GM21528 (cell line): ENCODE results near the gene PNP.
"Not testable (repeated sequence)": the region's sequence is repeated elsewhere in the genome, so short reads cannot be mapped to it uniquely, and the experiment has no call there.

ENCODE experiments used
- ATAC-seq: cut with Tn5 transposase; IDR thresholded peaks from one replicate; pipeline ENCODE4 v1.9.1; 2021; ENCODE audit warnings: mild to moderate bottlenecking, moderate library complexity; ENCODE audit not compliant: unreplicated experiment, low FRiP score

The PNP gene

GRCh38 chr14:20487396-20487725, 18.2 kb downstream of the PNP start:
- no peak for ATAC-seq

- ATAC-seq, result peak; percentile 57
Observed at GRCh38 chr14:20489093-20489994, 20.1 kb downstream of the PNP start.

GRCh38 chr14:20490563-20490962, 21.4 kb downstream of the PNP start:
- no peak for ATAC-seq

- no peak for ATAC-seq
Observed at GRCh38 chr14:20492486-20492885, 23.3 kb downstream of the PNP start.

- ATAC-seq, result no peak
Observed at GRCh38 chr14:20493634-20494033, 24.4 kb downstream of the PNP start.

GRCh38 chr14:20494935-20495766, 25.9 kb downstream of the PNP start:
- ATAC-seq, result no peak

GRCh38 chr14:20498622-20499021, 29.4 kb downstream of the PNP start:
- ATAC-seq, result no peak

- no peak for ATAC-seq
Observed at GRCh38 chr14:20499108-20499507, 29.9 kb downstream of the PNP start.

- no peak for ATAC-seq
Observed at GRCh38 chr14:20499881-20500280, 30.7 kb downstream of the PNP start.

GRCh38 chr14:20501346-20501745, 32.1 kb downstream of the PNP start:
- no peak for ATAC-seq

- no peak for ATAC-seq
Observed at GRCh38 chr14:20503898-20504297, 34.7 kb downstream of the PNP start.

GRCh38 chr14:20506276-20506675, 37.1 kb downstream of the PNP start:
- ATAC-seq, result not testable (repeated sequence)

GRCh38 chr14:20506752-20507151, 37.5 kb downstream of the PNP start:
- ATAC-seq, result not testable (repeated sequence)

- ATAC-seq, result not testable (repeated sequence)
Observed at GRCh38 chr14:20507537-20507936, 38.3 kb downstream of the PNP start.

GRCh38 chr14:20508367-20508766, 39.2 kb downstream of the PNP start:
- ATAC-seq, result no peak

- ATAC-seq, result no peak
Observed at GRCh38 chr14:20512177-20512905, 43.1 kb downstream of the PNP start.

- ATAC-seq, result no peak
Observed at GRCh38 chr14:20515846-20516245, 46.6 kb downstream of the PNP start.

GRCh38 chr14:20516921-20517320, 47.7 kb downstream of the PNP start:
- no peak for ATAC-seq

- no peak for ATAC-seq
Observed at GRCh38 chr14:20522332-20522731, 53.1 kb downstream of the PNP start.

- ATAC-seq, result no peak
Observed at GRCh38 chr14:20524027-20524426, 54.8 kb downstream of the PNP start.
